WTC11 (cell line): ENCODE measurements around the gene PON3. TPM values are rescaled to one million over a fixed set of nuclear protein-coding genes. Genes with fewer than 3 reads are reported as not detected.

Experiments used
- ATAC-seq: fragments of 200-7000 bp; cut with Tn5 transposase; 2 replicates; pipeline ENCODE4 v1.10.0; 2021; ENCODE audit warnings: mild to moderate bottlenecking, moderate library complexity
- CTCF ChIA-PET: fragments of 300-600 bp; sonication (Branson Sonifier 250); formaldehyde crosslinking; loops from one replicate; lab custom pipeline; 2021; ENCODE audit warnings: antibody characterized with exemption; lab: Charles Lee
- POLR2A ChIA-PET: fragments of 350-600 bp; sonication (Branson Sonifier 250); formaldehyde crosslinking; loops from one replicate; lab custom pipeline; 2021; ENCODE audit warnings: antibody characterized with exemption; lab: Charles Lee
- DNase-seq: peaks from one replicate; pipeline ENCODE4 v3.0.0; 2021; ENCODE audit warnings: low spot score
- H3K27ac Mint-ChIP-seq: 2 replicates; pipeline ENCODE4 v1.8.0; 2021; ENCODE audit warnings: mixed read lengths
- H3K27me3 Mint-ChIP-seq: 2 replicates; pipeline ENCODE4 v1.8.0; 2021; ENCODE audit warnings: low read depth, mild to moderate bottlenecking, moderate library complexity, mixed read lengths
- H3K36me3 Mint-ChIP-seq: 2 replicates; pipeline ENCODE4 v1.8.0; 2021; ENCODE audit warnings: mixed read lengths
- H3K4me1 Mint-ChIP-seq: 2 replicates; pipeline ENCODE4 v1.8.0; 2022; ENCODE audit warnings: mixed read lengths
- H3K4me3 Mint-ChIP-seq: 2 replicates; pipeline ENCODE4 v1.8.0; 2021; ENCODE audit warnings: mild to moderate bottlenecking, moderate library complexity, mixed read lengths
- H3K9me3 Mint-ChIP-seq: 2 replicates; pipeline ENCODE4 v1.8.0; 2021; ENCODE audit warnings: mixed read lengths
- E2F4 ChIP-seq: sonication (generic); formaldehyde crosslinking; IDR thresholded peaks from 2 replicates; pipeline ENCODE4 v1.8.1; 2022; ENCODE audit warnings: low read depth, mild to moderate bottlenecking, moderate library complexity, missing genetic modification reagents, borderline replicate concordance
- EMX1 ChIP-seq: fragments of 250-450 bp; sonication (Bioruptor Pico); IDR thresholded peaks from 2 replicates; pipeline ENCODE4 v1.8.0; 2021; ENCODE audit warnings: mild to moderate bottlenecking
- ESRRA ChIP-seq: sonication (generic); formaldehyde crosslinking; IDR thresholded peaks from 2 replicates; pipeline ENCODE4 v1.8.1; 2022; ENCODE audit warnings: mild to moderate bottlenecking, missing genetic modification reagents, borderline replicate concordance
- FOXK1 ChIP-seq: sonication (generic); formaldehyde crosslinking; IDR thresholded peaks from 2 replicates; pipeline ENCODE4 v1.8.0; 2022; ENCODE audit warnings: mild to moderate bottlenecking, moderate library complexity, missing genetic modification reagents
- FOXP1 ChIP-seq: sonication (generic); formaldehyde crosslinking; IDR thresholded peaks from 2 replicates; pipeline ENCODE4 v1.8.0; 2022; ENCODE audit warnings: missing genetic modification reagents, mild to moderate bottlenecking, moderate library complexity, borderline replicate concordance
- JUN ChIP-seq: sonication (generic); formaldehyde crosslinking; IDR thresholded peaks from 2 replicates; pipeline ENCODE4 v1.8.0; 2023; ENCODE audit warnings: mild to moderate bottlenecking, missing genetic modification reagents
- MLX ChIP-seq: sonication (generic); formaldehyde crosslinking; IDR thresholded peaks from 2 replicates; pipeline ENCODE4 v1.8.1; 2023; ENCODE audit warnings: mild to moderate bottlenecking, missing genetic modification reagents, moderate library complexity
- NFATC4 ChIP-seq: fragments of 250-450 bp; sonication (Bioruptor Pico); IDR thresholded peaks from 2 replicates; pipeline ENCODE4 v1.9.0; 2021; ENCODE audit warnings: mild to moderate bottlenecking
- NFE2L1 ChIP-seq: sonication (generic); formaldehyde crosslinking; IDR thresholded peaks from 2 replicates; pipeline ENCODE4 v1.8.1; 2023; ENCODE audit warnings: missing genetic modification reagents
- NR2C2 ChIP-seq: sonication (generic); formaldehyde crosslinking; IDR thresholded peaks from 2 replicates; pipeline ENCODE4 v1.8.0; 2022; ENCODE audit warnings: mild to moderate bottlenecking, missing genetic modification reagents
- TEAD1 ChIP-seq: sonication (generic); formaldehyde crosslinking; IDR thresholded peaks from 2 replicates; pipeline ENCODE4 v1.8.0; 2022; ENCODE audit warnings: mild to moderate bottlenecking, missing genetic modification reagents
- ZBTB21 ChIP-seq: sonication (generic); formaldehyde crosslinking; IDR thresholded peaks from 2 replicates; pipeline ENCODE4 v1.8.1; 2023; ENCODE audit warnings: mild to moderate bottlenecking, missing genetic modification reagents, borderline replicate concordance
- ZNF416 ChIP-seq: fragments of 250-450 bp; sonication (Bioruptor Pico); IDR thresholded peaks from 2 replicates; pipeline ENCODE4 v1.9.0; 2021; ENCODE audit warnings: mild to moderate bottlenecking, inconsistent platforms
- ZNF423 ChIP-seq: fragments of 250-450 bp; sonication (Bioruptor Pico); IDR thresholded peaks from 2 replicates; pipeline ENCODE4 v2.1.2; 2022; ENCODE audit warnings: mild to moderate bottlenecking, moderate library complexity
- total RNA-seq: library from RNA; stranded (reverse); gene quantifications from 3 replicates; pipeline ENCODE4 v1.2.3, GENCODE V29; 2021
- TF ChIP-seq, protein P1 (sequence below): fragments of 250-450 bp; sonication (Bioruptor Pico); IDR thresholded peaks from 2 replicates; pipeline ENCODE4 v1.8.0; 2021; ENCODE audit warnings: mild to moderate bottlenecking
- TF ChIP-seq, protein P2 (sequence below): fragments of 250-450 bp; sonication (Bioruptor Pico); IDR thresholded peaks from 2 replicates; pipeline ENCODE4 v1.9.0; 2021; ENCODE audit warnings: moderate library complexity, mild to moderate bottlenecking, inconsistent platforms, borderline replicate concordance
- TF ChIP-seq, protein P3 (sequence below): sonication (generic); formaldehyde crosslinking; IDR thresholded peaks from 2 replicates; pipeline ENCODE4 v1.8.1; 2023; ENCODE audit warnings: mild to moderate bottlenecking, missing genetic modification reagents, moderate library complexity
- TF ChIP-seq, protein P4 (sequence below): sonication (generic); formaldehyde crosslinking; IDR thresholded peaks from 2 replicates; pipeline ENCODE4 v1.8.1; 2022; ENCODE audit warnings: mild to moderate bottlenecking, missing genetic modification reagents, moderate library complexity, borderline replicate concordance
- TF ChIP-seq, protein P5 (sequence below): fragments of 250-450 bp; sonication (Bioruptor Pico); IDR thresholded peaks from 2 replicates; pipeline ENCODE4 v1.9.0; 2021; ENCODE audit warnings: mild to moderate bottlenecking

PON3 gene
- total RNA-seq, 1 experiment from 2014 or later, result 0.42 TPM

GRCh38 chr7:95338832-95339231 is 57.3 kb downstream of the PON3 start:
- CTCF ChIA-PET, result no interaction called here
- Mint-ChIP-seq H3K9me3 (peaks cover 5% of the 10 kb centered on the region; the same call in 1 of the 2 replicates), H3K4me1 (peaks cover 16% of the 10 kb centered on the region), H3K4me3 (no peak overlapping the region), H3K36me3 (no peaks in the 10 kb centered on the region), H3K27me3 (no peaks in the 10 kb centered on the region), H3K27ac (no peak overlapping the region)
- POLR2A ChIA-PET, result no interaction called here
- ATAC-seq (no peak), DNase-seq (no peak)
- TF ChIP-seq EMX1 (no peak), MLX (CRISPR knock-in tag) (no peak), FOXK1 (CRISPR knock-in tag) (no peak), ZBTB21 (CRISPR knock-in tag) (no peak)

- ChIA-PET POLR2A (no interaction called here), CTCF (no interaction called here)
- Mint-ChIP-seq H3K4me1 (peaks cover 3% of the 10 kb centered on the region), H3K9me3 (peaks cover 3% of the 10 kb centered on the region; the same call in 1 of the 2 replicates), H3K36me3 (no peaks in the 10 kb centered on the region), H3K27ac (no peak overlapping the region), H3K27me3 (no peaks in the 10 kb centered on the region), H3K4me3 (no peak overlapping the region)
- no peak for DNase-seq
- no peak for ATAC-seq
- TF ChIP-seq, protein P1, sequence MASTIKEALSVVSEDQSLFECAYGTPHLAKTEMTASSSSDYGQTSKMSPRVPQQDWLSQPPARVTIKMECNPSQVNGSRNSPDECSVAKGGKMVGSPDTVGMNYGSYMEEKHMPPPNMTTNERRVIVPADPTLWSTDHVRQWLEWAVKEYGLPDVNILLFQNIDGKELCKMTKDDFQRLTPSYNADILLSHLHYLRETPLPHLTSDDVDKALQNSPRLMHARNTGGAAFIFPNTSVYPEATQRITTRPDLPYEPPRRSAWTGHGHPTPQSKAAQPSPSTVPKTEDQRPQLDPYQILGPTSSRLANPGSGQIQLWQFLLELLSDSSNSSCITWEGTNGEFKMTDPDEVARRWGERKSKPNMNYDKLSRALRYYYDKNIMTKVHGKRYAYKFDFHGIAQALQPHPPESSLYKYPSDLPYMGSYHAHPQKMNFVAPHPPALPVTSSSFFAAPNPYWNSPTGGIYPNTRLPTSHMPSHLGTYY, result no peak
These were observed 61.1 kb downstream of the PON3 start for GRCh38 chr7:95335093-95335492.

DNA sequence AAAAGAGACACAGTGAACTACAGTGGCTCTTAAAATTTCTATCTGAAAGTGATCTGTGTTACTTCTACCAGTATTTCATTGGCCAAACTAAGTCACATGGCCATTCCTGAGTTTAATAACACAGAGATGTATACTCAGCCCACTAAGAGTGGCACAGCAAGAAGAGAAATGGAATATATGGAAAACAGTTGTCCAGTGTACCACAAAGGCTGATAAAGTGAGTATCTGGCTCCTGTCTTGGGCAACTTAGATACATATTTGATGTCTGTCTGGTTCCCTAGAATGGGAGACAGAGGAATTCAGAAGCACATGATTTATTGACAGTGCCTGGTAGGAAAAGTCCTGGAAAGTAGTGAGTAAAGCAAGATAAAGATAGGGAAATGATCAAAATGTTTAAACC is 61.7 kb downstream of the PON3 start:
- H3K27ac Mint-ChIP-seq, result no peak overlapping the region

DNA sequence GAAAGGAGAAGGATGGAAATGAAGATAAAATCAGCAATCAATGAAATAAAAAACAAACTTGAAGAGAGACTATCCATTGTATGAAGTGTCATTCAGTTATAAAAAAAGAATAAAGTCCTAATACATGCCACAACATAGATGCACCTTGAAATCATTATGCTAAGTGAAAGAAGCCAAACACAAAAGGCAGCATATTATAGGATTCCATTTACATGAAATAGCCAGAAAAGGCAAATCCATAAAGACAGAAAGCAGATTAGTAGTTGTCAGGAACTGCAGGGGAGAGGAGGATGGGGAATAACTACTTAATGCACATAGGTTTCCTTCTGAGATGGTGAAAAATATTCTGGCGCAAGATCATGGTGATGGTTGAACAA is 65.2 kb downstream of the PON3 start:
- H3K9me3 Mint-ChIP-seq, result peaks cover 18% of the 10 kb centered on the region; the same call in 1 of the 2 replicates
- no peak overlapping the region for H3K4me3 Mint-ChIP-seq
- no peak for ATAC-seq
- DNase-seq, result no peak
- POLR2A ChIA-PET, result no interaction called here
- H3K27me3 Mint-ChIP-seq, result no peaks in the 10 kb centered on the region; the same call in none of the 2 replicates
- H3K36me3 Mint-ChIP-seq, result no peaks in the 10 kb centered on the region
- H3K4me1 Mint-ChIP-seq, result peaks cover 3% of the 10 kb centered on the region
- no peak overlapping the region for H3K27ac Mint-ChIP-seq
- CTCF ChIA-PET, result interaction anchor here (0.9 to 1.0 kb wide), 2 partner anchors 65 to 359 kb away, joined by 3 read pairs; partner anchors contain the start of gene PON3
- TF ChIP-seq, protein P2, sequence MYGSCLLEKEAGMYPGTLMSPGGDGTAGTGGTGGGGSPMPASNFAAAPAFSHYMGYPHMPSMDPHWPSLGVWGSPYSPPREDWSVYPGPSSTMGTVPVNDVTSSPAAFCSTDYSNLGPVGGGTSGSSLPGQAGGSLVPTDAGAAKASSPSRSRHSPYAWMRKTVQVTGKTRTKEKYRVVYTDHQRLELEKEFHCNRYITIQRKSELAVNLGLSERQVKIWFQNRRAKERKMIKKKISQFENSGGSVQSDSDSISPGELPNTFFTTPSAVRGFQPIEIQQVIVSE (CRISPR knock-in tag), result no peak
- TF ChIP-seq FOXP1 (CRISPR knock-in tag) (no peak), ESRRA (CRISPR knock-in tag) (no peak), NR2C2 (CRISPR knock-in tag) (no peak), NFATC4 (CRISPR knock-in tag) (no peak), JUN (CRISPR knock-in tag) (no peak)
- TF ChIP-seq, protein P3, sequence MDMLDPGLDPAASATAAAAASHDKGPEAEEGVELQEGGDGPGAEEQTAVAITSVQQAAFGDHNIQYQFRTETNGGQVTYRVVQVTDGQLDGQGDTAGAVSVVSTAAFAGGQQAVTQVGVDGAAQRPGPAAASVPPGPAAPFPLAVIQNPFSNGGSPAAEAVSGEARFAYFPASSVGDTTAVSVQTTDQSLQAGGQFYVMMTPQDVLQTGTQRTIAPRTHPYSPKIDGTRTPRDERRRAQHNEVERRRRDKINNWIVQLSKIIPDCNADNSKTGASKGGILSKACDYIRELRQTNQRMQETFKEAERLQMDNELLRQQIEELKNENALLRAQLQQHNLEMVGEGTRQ, result no peak
- TF ChIP-seq, protein P1, result no peak
- TF ChIP-seq, protein P4, sequence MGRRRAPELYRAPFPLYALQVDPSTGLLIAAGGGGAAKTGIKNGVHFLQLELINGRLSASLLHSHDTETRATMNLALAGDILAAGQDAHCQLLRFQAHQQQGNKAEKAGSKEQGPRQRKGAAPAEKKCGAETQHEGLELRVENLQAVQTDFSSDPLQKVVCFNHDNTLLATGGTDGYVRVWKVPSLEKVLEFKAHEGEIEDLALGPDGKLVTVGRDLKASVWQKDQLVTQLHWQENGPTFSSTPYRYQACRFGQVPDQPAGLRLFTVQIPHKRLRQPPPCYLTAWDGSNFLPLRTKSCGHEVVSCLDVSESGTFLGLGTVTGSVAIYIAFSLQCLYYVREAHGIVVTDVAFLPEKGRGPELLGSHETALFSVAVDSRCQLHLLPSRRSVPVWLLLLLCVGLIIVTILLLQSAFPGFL, result no peak

More for the DNA sequence above, 61.7 kb downstream of the PON3 start:
- TF ChIP-seq, protein P5, sequence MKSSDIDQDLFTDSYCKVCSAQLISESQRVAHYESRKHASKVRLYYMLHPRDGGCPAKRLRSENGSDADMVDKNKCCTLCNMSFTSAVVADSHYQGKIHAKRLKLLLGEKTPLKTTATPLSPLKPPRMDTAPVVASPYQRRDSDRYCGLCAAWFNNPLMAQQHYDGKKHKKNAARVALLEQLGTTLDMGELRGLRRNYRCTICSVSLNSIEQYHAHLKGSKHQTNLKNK, result no peak
- no peak for TF ChIP-seq TEAD1
- TF ChIP-seq, protein P1, result no peak
- no peak for TF ChIP-seq E2F4 (CRISPR knock-in tag)
- TF ChIP-seq NFATC4 (CRISPR knock-in tag), result no peak
- no peak for TF ChIP-seq ZNF423
- no peak for TF ChIP-seq NFE2L1 (CRISPR knock-in tag)
- no peak for TF ChIP-seq ZNF416 (CRISPR knock-in tag)
- POLR2A ChIA-PET, result no interaction called here
- Mint-ChIP-seq H3K9me3 (peaks cover 3% of the 10 kb centered on the region; the same call in 1 of the 2 replicates), H3K36me3 (no peaks in the 10 kb centered on the region), H3K27me3 (no peaks in the 10 kb centered on the region), H3K4me3 (no peak overlapping the region), H3K4me1 (peaks cover 3% of the 10 kb centered on the region)
- DNase-seq (no peak), ATAC-seq (no peak)
- CTCF ChIA-PET, result no interaction called here
